Mesothelial cell of epicardium (in vitro differentiated cells): ENCODE data around the gene GPRC5A. TPM values are rescaled to one million over a fixed set of nuclear protein-coding genes. Genes with fewer than 3 reads are reported as not detected.

Experiments used
- DNase-seq, 2 experiments: peaks; one replicate each; pipeline ENCODE4 v3.0.0; 2021; ENCODE audit warnings: low spot score in 2 of 2; ENCODE audit not compliant: unreplicated experiment in 2 of 2
- H3K27ac Mint-ChIP-seq: 2 replicates; pipeline ENCODE4 v1.8.0; 2021; ENCODE audit warnings: mixed read lengths
- H3K27me3 Mint-ChIP-seq: 2 replicates; pipeline ENCODE4 v1.8.0; 2021; ENCODE audit warnings: low read depth, mixed read lengths
- H3K36me3 Mint-ChIP-seq: 2 replicates; pipeline ENCODE4 v1.8.0; 2021; ENCODE audit warnings: mixed read lengths
- H3K4me1 Mint-ChIP-seq: 2 replicates; pipeline ENCODE4 v1.8.0; 2021; ENCODE audit warnings: mixed read lengths
- H3K4me3 Mint-ChIP-seq: 2 replicates; pipeline ENCODE4 v1.8.0; 2021; ENCODE audit warnings: mild to moderate bottlenecking, moderate library complexity, mixed read lengths
- H3K9me3 Mint-ChIP-seq: 2 replicates; pipeline ENCODE4 v1.8.0; 2021; ENCODE audit warnings: mixed read lengths
- total RNA-seq: library from RNA; stranded (reverse); gene quantifications from 3 replicates; pipeline ENCODE4 v1.2.1, GENCODE V29; 2021
- TF ChIP-seq, protein P1 (sequence below): fragments of 200-600 bp; sonication (generic); IDR thresholded peaks from one replicate; pipeline ENCODE4 v1.5.0; 2021; ENCODE audit warnings: antibody characterized with exemption; ENCODE audit not compliant: unreplicated experiment

The GPRC5A gene
- total RNA-seq, 1 donor from 2014 or later = 108 TPM

DNA sequence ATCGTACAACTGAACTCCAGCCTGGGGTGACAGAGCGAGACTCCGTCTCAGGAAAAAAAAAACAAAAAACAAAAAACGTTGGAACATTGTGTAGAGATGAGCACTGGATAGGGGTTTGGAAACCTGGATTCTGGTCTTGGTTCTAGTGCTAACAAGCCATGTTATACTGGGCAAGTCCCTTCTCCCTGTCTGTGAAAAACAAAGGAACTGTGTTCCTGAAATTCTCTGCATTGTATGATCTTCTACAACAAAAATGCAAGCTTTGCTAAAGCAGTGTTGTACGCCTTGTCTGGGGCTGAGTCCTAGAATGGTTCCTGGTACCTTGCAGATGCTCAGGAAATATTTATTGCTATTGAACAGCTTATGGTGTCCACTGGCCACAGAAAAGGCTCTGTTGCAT is 47.2 kb downstream of the GPRC5A start:
- TF ChIP-seq, protein P1, sequence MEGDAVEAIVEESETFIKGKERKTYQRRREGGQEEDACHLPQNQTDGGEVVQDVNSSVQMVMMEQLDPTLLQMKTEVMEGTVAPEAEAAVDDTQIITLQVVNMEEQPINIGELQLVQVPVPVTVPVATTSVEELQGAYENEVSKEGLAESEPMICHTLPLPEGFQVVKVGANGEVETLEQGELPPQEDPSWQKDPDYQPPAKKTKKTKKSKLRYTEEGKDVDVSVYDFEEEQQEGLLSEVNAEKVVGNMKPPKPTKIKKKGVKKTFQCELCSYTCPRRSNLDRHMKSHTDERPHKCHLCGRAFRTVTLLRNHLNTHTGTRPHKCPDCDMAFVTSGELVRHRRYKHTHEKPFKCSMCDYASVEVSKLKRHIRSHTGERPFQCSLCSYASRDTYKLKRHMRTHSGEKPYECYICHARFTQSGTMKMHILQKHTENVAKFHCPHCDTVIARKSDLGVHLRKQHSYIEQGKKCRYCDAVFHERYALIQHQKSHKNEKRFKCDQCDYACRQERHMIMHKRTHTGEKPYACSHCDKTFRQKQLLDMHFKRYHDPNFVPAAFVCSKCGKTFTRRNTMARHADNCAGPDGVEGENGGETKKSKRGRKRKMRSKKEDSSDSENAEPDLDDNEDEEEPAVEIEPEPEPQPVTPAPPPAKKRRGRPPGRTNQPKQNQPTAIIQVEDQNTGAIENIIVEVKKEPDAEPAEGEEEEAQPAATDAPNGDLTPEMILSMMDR = no peak
- DNase-seq = no peak
- Mint-ChIP-seq H3K36me3 (no peaks in the 10 kb centered on the region), H3K4me1 (peaks cover 19% of the 10 kb centered on the region), H3K4me3 (no peak overlapping the region), H3K9me3 (no peaks in the 10 kb centered on the region), H3K27ac (no peak overlapping the region), H3K27me3 (no peaks in the 10 kb centered on the region)

- H3K4me1 Mint-ChIP-seq = peaks cover 5% of the 10 kb centered on the region
- no peak overlapping the region for H3K27ac Mint-ChIP-seq
- no peak for DNase-seq
- TF ChIP-seq, protein P1 = no peak
- no peaks in the 10 kb centered on the region for H3K27me3 Mint-ChIP-seq
- H3K36me3 Mint-ChIP-seq = no peaks in the 10 kb centered on the region
- no peak overlapping the region for H3K4me3 Mint-ChIP-seq
- no peaks in the 10 kb centered on the region for H3K9me3 Mint-ChIP-seq
Measured at GRCh38 chr12:12939888-12940287, 48.5 kb downstream of the GPRC5A start.

DNA sequence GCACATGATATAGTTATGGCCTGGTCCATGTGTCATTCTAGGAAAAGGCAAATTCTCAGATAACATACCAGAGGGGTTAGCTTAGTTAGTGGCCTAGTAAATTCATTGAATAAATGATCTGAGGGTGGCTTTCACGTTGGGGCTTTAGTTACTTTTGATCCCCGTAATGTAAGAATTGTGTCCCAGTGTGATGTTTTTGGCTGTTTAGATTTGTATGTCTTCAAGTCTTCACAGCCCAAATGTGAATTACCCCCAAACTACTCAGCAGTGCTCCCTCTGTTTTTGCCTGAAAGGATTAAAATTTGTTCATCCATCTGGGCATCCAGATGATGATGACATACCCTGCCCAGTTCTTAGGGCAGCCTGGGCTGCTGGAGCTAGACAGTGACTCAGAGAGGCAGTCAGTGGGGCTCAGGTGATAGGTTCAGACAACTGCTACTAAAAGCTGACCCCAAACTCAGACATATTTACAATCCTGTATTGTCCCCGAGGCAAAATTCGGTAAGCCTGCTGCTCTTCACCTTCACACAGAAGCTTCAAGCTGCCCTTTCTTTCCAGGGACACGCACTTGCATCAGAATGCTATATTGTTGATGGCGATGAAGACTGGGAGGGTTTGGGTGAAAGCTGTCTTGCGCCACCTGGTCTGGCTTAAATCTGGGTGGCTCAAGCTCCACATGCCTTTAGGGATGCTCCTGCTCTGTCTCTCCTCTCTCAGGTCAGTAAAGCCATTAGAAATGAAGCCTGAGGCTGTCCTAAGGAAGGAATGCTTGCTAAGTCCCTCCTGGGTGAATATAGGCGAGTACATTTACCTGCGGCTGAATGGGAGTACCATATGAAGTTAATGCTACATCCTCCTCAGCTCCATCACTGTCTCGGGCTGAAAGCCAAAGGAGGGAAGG is 50.3 kb downstream of the GPRC5A start:
- TF ChIP-seq, protein P1 = no peak
- H3K27ac Mint-ChIP-seq = no peak overlapping the region

DNA sequence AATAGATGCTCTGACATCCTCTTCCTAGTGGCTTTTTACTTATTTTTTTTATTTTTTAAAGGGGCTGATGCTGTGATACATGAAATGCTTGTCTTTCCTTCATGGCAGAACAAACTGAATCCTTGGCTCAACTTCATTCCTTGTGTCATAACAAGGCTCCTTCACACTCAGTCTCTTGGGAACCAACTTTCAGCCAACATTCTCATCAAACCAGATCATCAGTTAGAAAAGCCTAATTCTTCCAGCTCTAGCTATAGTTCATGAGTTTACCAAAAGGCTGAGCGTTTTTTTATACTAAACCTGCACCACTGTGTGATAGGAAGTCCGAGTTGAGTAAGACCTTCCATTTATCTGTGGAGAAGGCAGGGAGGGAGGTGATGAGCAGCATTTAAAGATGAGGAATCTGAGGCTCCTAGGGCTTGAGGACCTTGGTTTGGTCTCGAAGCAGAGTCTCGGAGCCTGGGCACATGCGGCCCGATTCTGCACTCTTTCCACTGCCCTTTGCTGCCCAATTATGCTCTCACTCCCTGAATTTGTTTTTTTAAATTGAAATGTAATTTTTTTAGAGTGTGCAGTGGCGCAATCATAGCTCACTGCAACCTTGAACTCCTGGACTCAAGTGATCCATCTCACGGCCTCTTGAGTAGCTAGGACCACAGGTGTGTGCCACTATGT is 52.4 kb downstream of the GPRC5A start:
- H3K27ac Mint-ChIP-seq = no peak overlapping the region
- H3K9me3 Mint-ChIP-seq = no peaks in the 10 kb centered on the region
- no peaks in the 10 kb centered on the region for H3K36me3 Mint-ChIP-seq
- H3K4me1 Mint-ChIP-seq = no peaks in the 10 kb centered on the region
- no peak for DNase-seq
- TF ChIP-seq, protein P1 = no peak
- no peaks in the 10 kb centered on the region for H3K27me3 Mint-ChIP-seq
- H3K4me3 Mint-ChIP-seq = no peak overlapping the region

More for the DNA sequence above, 50.3 kb downstream of the GPRC5A start:
- Mint-ChIP-seq H3K4me1 (no peaks in the 10 kb centered on the region), H3K4me3 (no peak overlapping the region), H3K9me3 (no peaks in the 10 kb centered on the region), H3K27me3 (no peaks in the 10 kb centered on the region), H3K36me3 (no peaks in the 10 kb centered on the region)
- no peak for DNase-seq

DNA sequence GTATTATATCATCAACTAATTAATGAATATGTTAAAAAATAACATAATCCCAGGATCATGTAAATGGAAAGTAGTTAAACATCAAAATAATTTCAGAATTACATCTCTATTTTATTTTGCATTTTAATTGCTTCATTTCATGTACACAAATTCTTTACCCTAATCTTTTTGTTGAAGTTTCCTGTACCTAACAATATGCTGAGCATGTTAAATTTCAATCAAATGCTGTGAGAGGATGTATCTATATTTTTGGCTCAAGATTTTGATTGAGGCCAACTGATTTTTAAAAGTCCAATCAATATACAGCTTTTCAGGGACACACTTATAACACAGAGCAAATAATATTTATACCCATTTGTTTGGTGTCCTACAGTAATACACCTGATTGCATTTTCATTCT is 54.2 kb downstream of the GPRC5A start:
- no peaks in the 10 kb centered on the region for H3K9me3 Mint-ChIP-seq
- TF ChIP-seq, protein P1 = no peak

More for the DNA sequence above, 54.2 kb downstream of the GPRC5A start:
- Mint-ChIP-seq H3K36me3 (peaks cover 10% of the 10 kb centered on the region), H3K4me1 (no peaks in the 10 kb centered on the region), H3K27ac (no peak overlapping the region), H3K4me3 (no peak overlapping the region), H3K27me3 (no peaks in the 10 kb centered on the region)
- no peak for DNase-seq
